Measurements from ENCODE around the gene HOXC13.

- TF ChIP-seq ZNF274 (IDR thresholded peaks at IDR 0.05; ENCODE audit: low read length) (no peak), ZNF274 (tag by site-specific recombination; IDR thresholded peaks at IDR 0.05; ENCODE audit: borderline replicate concordance) (no peak), ZNF362 (tag by site-specific recombination; IDR thresholded peaks at IDR 0.05) (no peak), MZF1 (tag by site-specific recombination; IDR thresholded peaks at IDR 0.05; ENCODE audit: borderline replicate concordance) (no peak), CTCF (tag by site-specific recombination; IDR thresholded peaks at IDR 0.05) (no peak), ZNF157 (tag by site-specific recombination; IDR thresholded peaks at IDR 0.05) (no peak), ZNF114 (tag by site-specific recombination; IDR thresholded peaks at IDR 0.05) (no peak), ZBTB26 (tag by site-specific recombination; optimal IDR thresholded peaks at IDR 0.05) (no peak)
Measured at GRCh38 chr12:53993162-53994008, 54.8 kb downstream of the HOXC13 start.

Measured in HEK293 (cell line).